Measurements from ENCODE around the gene MYMX.

Gene MYMX

DNA sequence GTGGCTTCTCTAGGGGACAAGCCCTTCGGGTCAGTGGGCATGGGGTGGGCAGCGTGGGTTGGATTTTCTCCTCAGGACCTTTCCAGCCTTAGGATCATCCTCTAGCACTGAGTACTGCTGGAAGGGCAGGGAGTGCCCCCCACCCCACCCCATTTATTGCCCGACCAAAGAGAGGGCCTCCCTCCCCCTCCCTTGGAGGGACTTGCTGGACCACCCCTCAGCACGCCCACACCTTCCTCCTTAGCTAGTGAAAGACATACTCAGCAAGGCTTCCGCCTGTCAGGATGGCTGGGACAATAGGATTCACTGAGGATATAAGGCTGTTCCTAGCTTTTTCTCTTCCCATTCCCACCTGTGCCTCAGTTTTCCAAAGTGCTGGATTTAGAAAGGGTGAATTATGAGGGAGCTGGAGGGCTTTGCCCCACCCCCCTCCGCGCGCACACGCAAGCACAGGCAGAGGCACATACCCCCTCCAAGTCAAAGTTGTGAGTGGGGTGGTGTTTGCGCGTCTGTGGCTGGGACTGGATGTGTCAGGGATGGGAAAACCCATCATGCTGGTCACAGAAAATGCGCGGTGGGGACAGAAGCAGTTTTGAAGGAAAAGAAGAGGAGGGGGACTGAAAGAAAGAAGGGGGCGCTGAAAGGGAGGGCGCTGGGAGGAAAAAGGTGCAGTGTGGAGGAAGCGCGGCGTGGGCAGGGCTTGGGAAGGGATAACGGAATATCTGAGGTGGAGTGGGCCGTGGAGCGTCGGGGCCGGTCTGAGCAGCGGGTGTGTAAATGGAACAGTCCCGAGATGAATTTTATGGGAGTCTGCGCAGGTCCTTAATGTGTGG is 6.0 kb downstream of the MYMX start:
- peaks cover 67% of the 10 kb centered on the region for H3K4me1 Mint-ChIP-seq
- H3K27ac Mint-ChIP-seq: no peak overlapping the region
- peak overlapping the region; percentile 76 for H3K4me3 Mint-ChIP-seq
- no peaks in the 10 kb centered on the region for H3K9me3 Mint-ChIP-seq
- no peaks in the 10 kb centered on the region for H3K36me3 Mint-ChIP-seq (ENCODE audit: low read depth)
- DNase-seq: no peak
- no peaks in the 10 kb centered on the region for H3K27me3 Mint-ChIP-seq (ENCODE audit: low read depth, poor library complexity)
- TF ChIP-seq, protein P1, sequence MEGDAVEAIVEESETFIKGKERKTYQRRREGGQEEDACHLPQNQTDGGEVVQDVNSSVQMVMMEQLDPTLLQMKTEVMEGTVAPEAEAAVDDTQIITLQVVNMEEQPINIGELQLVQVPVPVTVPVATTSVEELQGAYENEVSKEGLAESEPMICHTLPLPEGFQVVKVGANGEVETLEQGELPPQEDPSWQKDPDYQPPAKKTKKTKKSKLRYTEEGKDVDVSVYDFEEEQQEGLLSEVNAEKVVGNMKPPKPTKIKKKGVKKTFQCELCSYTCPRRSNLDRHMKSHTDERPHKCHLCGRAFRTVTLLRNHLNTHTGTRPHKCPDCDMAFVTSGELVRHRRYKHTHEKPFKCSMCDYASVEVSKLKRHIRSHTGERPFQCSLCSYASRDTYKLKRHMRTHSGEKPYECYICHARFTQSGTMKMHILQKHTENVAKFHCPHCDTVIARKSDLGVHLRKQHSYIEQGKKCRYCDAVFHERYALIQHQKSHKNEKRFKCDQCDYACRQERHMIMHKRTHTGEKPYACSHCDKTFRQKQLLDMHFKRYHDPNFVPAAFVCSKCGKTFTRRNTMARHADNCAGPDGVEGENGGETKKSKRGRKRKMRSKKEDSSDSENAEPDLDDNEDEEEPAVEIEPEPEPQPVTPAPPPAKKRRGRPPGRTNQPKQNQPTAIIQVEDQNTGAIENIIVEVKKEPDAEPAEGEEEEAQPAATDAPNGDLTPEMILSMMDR (IDR thresholded peaks at IDR 0.05): no peak

GRCh38 chr6:44223319-44224028 is 6.7 kb downstream of the MYMX start, which contains the start of gene SLC29A1:
Gene SLC29A1, plus strand, starts transcription at chr6:44223595. Its CDS starts 3,719 bp downstream, at chr6:44227314.
- Mint-ChIP-seq H3K4me3 (peak within 1 kb of the TSS; percentile 84), H3K4me1 (peaks cover 67% of the 10 kb centered on the region), H3K9me3 (no peaks in the 10 kb centered on the region), H3K27ac (no peak within 1 kb of the TSS), H3K27me3 (ENCODE audit: low read depth, poor library complexity) (no peaks in the 10 kb centered on the region), H3K36me3 (ENCODE audit: low read depth) (no peaks in the 10 kb centered on the region)
- peak; percentile 86 for DNase-seq
- TF ChIP-seq, protein P1 (IDR thresholded peaks at IDR 0.05): peak; percentile 33

GRCh38 chr6:44224029-44224964 is 7.6 kb downstream of the MYMX start:
- TF ChIP-seq, protein P1 (IDR thresholded peaks at IDR 0.05): no peak
- peak; percentile 38 for DNase-seq
- Mint-ChIP-seq H3K36me3 (ENCODE audit: low read depth) (no peaks in the 10 kb centered on the region), H3K4me3 (peak overlapping the region; percentile 84), H3K27me3 (ENCODE audit: low read depth, poor library complexity) (no peaks in the 10 kb centered on the region), H3K27ac (no peak overlapping the region), H3K9me3 (no peaks in the 10 kb centered on the region), H3K4me1 (peaks cover 73% of the 10 kb centered on the region)

- no peaks in the 10 kb centered on the region for H3K27me3 Mint-ChIP-seq (ENCODE audit: low read depth, poor library complexity)
- DNase-seq: no peak
- peaks cover 79% of the 10 kb centered on the region for H3K4me1 Mint-ChIP-seq
- H3K9me3 Mint-ChIP-seq: no peaks in the 10 kb centered on the region
- TF ChIP-seq, protein P1 (IDR thresholded peaks at IDR 0.05): no peak
- no peak overlapping the region for H3K27ac Mint-ChIP-seq
- H3K36me3 Mint-ChIP-seq (ENCODE audit: low read depth): no peaks in the 10 kb centered on the region
- H3K4me3 Mint-ChIP-seq: peak overlapping the region; percentile 84
These were observed 8.2 kb downstream of the MYMX start for GRCh38 chr6:44224965-44225305.

GRCh38 chr6:44225579-44226325 is 9.0 kb downstream of the MYMX start:
- Mint-ChIP-seq H3K27me3 (ENCODE audit: low read depth, poor library complexity) (no peaks in the 10 kb centered on the region), H3K4me3 (peak overlapping the region; percentile 68), H3K27ac (peak overlapping the region; percentile 90), H3K4me1 (peaks cover 84% of the 10 kb centered on the region), H3K9me3 (no peaks in the 10 kb centered on the region), H3K36me3 (ENCODE audit: low read depth) (peaks cover 6% of the 10 kb centered on the region)
- DNase-seq: no peak
- TF ChIP-seq, protein P1 (IDR thresholded peaks at IDR 0.05): no peak
